Measurements from ENCODE around the gene SIN3A. TPM values are rescaled to one million over a fixed set of nuclear protein-coding genes. Genes with fewer than 3 reads are reported as not detected.
"Not testable (repeated sequence)": the region's sequence is repeated elsewhere in the genome, so short reads cannot be mapped to it uniquely, and the experiment has no call there.

The SIN3A gene
- total and polyA plus RNA-seq, 5 donors from 2014 or later = 13.6 to 123 (median 15.0) TPM

GRCh38 chr15:75403892-75404291 is 47.6 kb downstream of the SIN3A start:
- DNase-seq (peak in 1 of 3 donors; percentile 6), ATAC-seq (ENCODE audit: low read depth in 2 of 2) (no peak)
- H3K27me3 Mint-ChIP-seq = no peaks in the 10 kb centered on the region
- H3K36me3 ChIP-seq (ENCODE audit: control insufficient read depth, insufficient read depth, low read length) = peaks cover 86% of the 10 kb centered on the region
- H3K4me1 ChIP-seq (ENCODE audit: control insufficient read depth, insufficient read depth, low read length, poor library complexity, severe bottlenecking) = no peaks in the 10 kb centered on the region
- H3K27ac ChIP-seq (ENCODE audit: insufficient read depth, low read length, poor library complexity, severe bottlenecking) = no peak overlapping the region
- H3K4me3 Mint-ChIP-seq = no peak overlapping the region
- no peak overlapping the region for H3K27ac Mint-ChIP-seq
- peaks cover 44% of the 10 kb centered on the region for H3K36me3 Mint-ChIP-seq
- H3K4me3 ChIP-seq (ENCODE audit: low read depth, low read length) = no peak overlapping the region
- no peaks in the 10 kb centered on the region for H3K9me3 ChIP-seq (ENCODE audit: control insufficient read depth in 2 of 2, low read length in 2 of 2)
- H3K4me1 Mint-ChIP-seq = peaks cover 0 to 15% (median 11%) of the 10 kb centered on the region in 4 donors
- H3K9me3 Mint-ChIP-seq = peaks cover 0 to 1% (median 0%) of the 10 kb centered on the region in 7 donors
- H3K27me3 ChIP-seq (ENCODE audit: control insufficient read depth, insufficient read depth, low read length) = no peaks in the 10 kb centered on the region

DNA sequence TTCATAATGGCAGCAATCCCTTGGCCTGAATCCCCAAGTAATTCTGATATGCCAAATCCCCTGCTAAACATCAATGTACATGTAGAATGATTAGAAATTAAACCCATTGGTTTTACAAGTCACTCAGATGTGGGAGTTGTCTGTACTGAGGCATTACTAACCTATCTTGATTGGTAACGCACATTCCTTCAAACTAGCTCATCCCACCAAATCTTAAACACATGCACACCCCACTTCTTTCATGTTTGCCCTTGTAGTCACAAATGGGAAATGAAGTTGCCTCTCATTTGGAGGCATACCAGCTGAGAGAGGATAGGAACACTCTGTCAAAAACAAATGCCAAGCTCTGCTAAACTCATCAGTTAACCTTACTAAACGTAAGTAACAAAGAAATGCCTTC is 54.0 kb downstream of the SIN3A start:
- H3K36me3 Mint-ChIP-seq = peaks cover 42% of the 10 kb centered on the region
- H3K9me3 ChIP-seq (ENCODE audit: control insufficient read depth in 2 of 2, low read length in 2 of 2) = no peaks in the 10 kb centered on the region
- no peak overlapping the region for H3K4me3 ChIP-seq (ENCODE audit: low read depth, low read length)
- no peaks in the 10 kb centered on the region for H3K9me3 Mint-ChIP-seq
- H3K36me3 ChIP-seq (ENCODE audit: control insufficient read depth, insufficient read depth, low read length) = peaks cover 92% of the 10 kb centered on the region
- H3K27me3 Mint-ChIP-seq = no peaks in the 10 kb centered on the region
- DNase-seq (no peak), ATAC-seq (ENCODE audit: low read depth in 2 of 2) (no peak)
- H3K27ac Mint-ChIP-seq = no peak overlapping the region
- peaks cover 12 to 24% (median 15%) of the 10 kb centered on the region in 4 donors for H3K4me1 Mint-ChIP-seq
- no peaks in the 10 kb centered on the region for H3K27me3 ChIP-seq (ENCODE audit: control insufficient read depth, insufficient read depth, low read length)
- no peak overlapping the region for H3K27ac ChIP-seq (ENCODE audit: insufficient read depth, low read length, poor library complexity, severe bottlenecking)
- H3K4me1 ChIP-seq (ENCODE audit: control insufficient read depth, insufficient read depth, low read length, poor library complexity, severe bottlenecking) = no peaks in the 10 kb centered on the region
- H3K4me3 Mint-ChIP-seq = no peak overlapping the region

GRCh38 chr15:75389791-75390382 is 61.6 kb downstream of the SIN3A start:
- H3K27me3 Mint-ChIP-seq = no peaks in the 10 kb centered on the region
- peak overlapping the region in 2 of 3 donors; percentile 36 to 75 for H3K27ac Mint-ChIP-seq
- H3K36me3 Mint-ChIP-seq = peaks cover 35% of the 10 kb centered on the region
- Histone ChIP-seq H3K27me3 (ENCODE audit: control insufficient read depth, insufficient read depth, low read length) (no peaks in the 10 kb centered on the region), H3K27ac (ENCODE audit: insufficient read depth, low read length, poor library complexity, severe bottlenecking) (no peak overlapping the region), H3K9me3 (ENCODE audit: control insufficient read depth in 2 of 2, low read length in 2 of 2) (no peaks in the 10 kb centered on the region), H3K4me3 (ENCODE audit: low read depth, low read length) (no peak overlapping the region), H3K36me3 (ENCODE audit: control insufficient read depth, insufficient read depth, low read length) (peaks cover 97% of the 10 kb centered on the region), H3K4me1 (ENCODE audit: control insufficient read depth, insufficient read depth, low read length, poor library complexity, severe bottlenecking) (no peaks in the 10 kb centered on the region)
- H3K4me3 Mint-ChIP-seq = no peak overlapping the region
- H3K4me1 Mint-ChIP-seq = peaks cover 4 to 12% (median 7%) of the 10 kb centered on the region in 4 donors
- ATAC-seq (ENCODE audit: low read depth in 2 of 2) (no peak), DNase-seq (no peak)
- no peaks in the 10 kb centered on the region for H3K9me3 Mint-ChIP-seq

DNA sequence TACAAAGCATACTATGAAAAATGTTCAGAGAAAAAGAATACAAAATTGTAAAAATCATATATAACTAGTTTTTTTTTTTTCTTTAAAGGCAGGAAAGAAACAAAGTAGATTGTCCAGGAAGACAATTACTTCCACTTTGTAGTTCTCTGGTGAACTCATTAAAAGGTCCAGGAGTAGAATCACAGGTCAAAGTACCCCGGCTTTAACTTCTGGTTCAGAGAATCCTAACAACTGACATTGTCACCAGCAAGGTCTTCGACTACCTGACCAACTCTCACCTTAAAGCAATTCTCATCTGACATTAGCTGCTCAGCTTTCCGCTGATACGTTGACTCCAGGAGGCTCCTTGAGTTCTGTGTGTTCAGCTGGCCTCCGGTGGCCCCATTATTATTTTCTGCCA is 67.5 kb downstream of the SIN3A start:
- not testable (repeated sequence) for H3K27ac ChIP-seq (ENCODE audit: insufficient read depth, low read length, poor library complexity, severe bottlenecking); H3K9me3 ChIP-seq (ENCODE audit: control insufficient read depth in 2 of 2, low read length in 2 of 2); H3K9me3 Mint-ChIP-seq; ATAC-seq (ENCODE audit: low read depth in 2 of 2); H3K4me3 ChIP-seq (ENCODE audit: low read depth, low read length); H3K27me3 ChIP-seq (ENCODE audit: control insufficient read depth, insufficient read depth, low read length); H3K4me1 Mint-ChIP-seq; H3K4me1 ChIP-seq (ENCODE audit: control insufficient read depth, insufficient read depth, low read length, poor library complexity, severe bottlenecking); H3K27me3 Mint-ChIP-seq; H3K4me3 Mint-ChIP-seq; DNase-seq
- Mint-ChIP-seq H3K27ac (peak overlapping the region in 1 of 3 donors; percentile 9), H3K36me3 (peaks cover 30% of the 10 kb centered on the region)
- peaks cover 87% of the 10 kb centered on the region for H3K36me3 ChIP-seq (ENCODE audit: control insufficient read depth, insufficient read depth, low read length)

- Mint-ChIP-seq H3K36me3 (peaks cover 41% of the 10 kb centered on the region), H3K27ac (peak overlapping the region in 1 of 3 donors; percentile 29), H3K4me1 (peaks cover 0 to 5% (median 0%) of the 10 kb centered on the region in 4 donors), H3K27me3 (no peaks in the 10 kb centered on the region), H3K9me3 (no peaks in the 10 kb centered on the region), H3K4me3 (no peak overlapping the region)
- Histone ChIP-seq H3K4me3 (ENCODE audit: low read depth, low read length) (no peak overlapping the region), H3K4me1 (ENCODE audit: control insufficient read depth, insufficient read depth, low read length, poor library complexity, severe bottlenecking) (no peaks in the 10 kb centered on the region), H3K9me3 (ENCODE audit: control insufficient read depth in 2 of 2, low read length in 2 of 2) (no peaks in the 10 kb centered on the region), H3K36me3 (ENCODE audit: control insufficient read depth, insufficient read depth, low read length) (peaks cover 82% of the 10 kb centered on the region), H3K27me3 (ENCODE audit: control insufficient read depth, insufficient read depth, low read length) (no peaks in the 10 kb centered on the region), H3K27ac (ENCODE audit: insufficient read depth, low read length, poor library complexity, severe bottlenecking) (no peak overlapping the region)
- ATAC-seq (ENCODE audit: low read depth in 2 of 2) (no peak), DNase-seq (no peak)
Measured at GRCh38 chr15:75380773-75381172, 70.7 kb downstream of the SIN3A start.

- peaks cover 58% of the 10 kb centered on the region for H3K36me3 ChIP-seq (ENCODE audit: control insufficient read depth, insufficient read depth, low read length)
Measured at GRCh38 chr15:75371901-75372688, 79.4 kb downstream of the SIN3A start.

GRCh38 chr15:75371486-75371885 is 80.0 kb downstream of the SIN3A start:
- no peak overlapping the region for H3K27ac Mint-ChIP-seq
- ATAC-seq (ENCODE audit: low read depth in 2 of 2) = no peak
- peaks cover 59% of the 10 kb centered on the region for H3K36me3 ChIP-seq (ENCODE audit: control insufficient read depth, insufficient read depth, low read length)
- H3K27me3 ChIP-seq (ENCODE audit: control insufficient read depth, insufficient read depth, low read length) = no peaks in the 10 kb centered on the region
- no peak overlapping the region for H3K27ac ChIP-seq (ENCODE audit: insufficient read depth, low read length, poor library complexity, severe bottlenecking)
- H3K36me3 Mint-ChIP-seq = peaks cover 19% of the 10 kb centered on the region
- no peak overlapping the region for H3K4me3 ChIP-seq (ENCODE audit: low read depth, low read length)
- H3K9me3 ChIP-seq (ENCODE audit: control insufficient read depth in 2 of 2, low read length in 2 of 2) = no peaks in the 10 kb centered on the region
- peaks cover 9 to 31% (median 26%) of the 10 kb centered on the region in 4 donors for H3K4me1 Mint-ChIP-seq
- no peak for DNase-seq
- H3K4me3 Mint-ChIP-seq = no peak overlapping the region
- peaks cover 22% of the 10 kb centered on the region for H3K4me1 ChIP-seq (ENCODE audit: control insufficient read depth, insufficient read depth, low read length, poor library complexity, severe bottlenecking)
- no peaks in the 10 kb centered on the region for H3K9me3 Mint-ChIP-seq
- H3K27me3 Mint-ChIP-seq = no peaks in the 10 kb centered on the region

More at GRCh38 chr15:75371901-75372688, 79.4 kb downstream of the SIN3A start:
- peaks cover 17% of the 10 kb centered on the region for H3K4me1 ChIP-seq (ENCODE audit: control insufficient read depth, insufficient read depth, low read length, poor library complexity, severe bottlenecking)
- no peaks in the 10 kb centered on the region for H3K9me3 ChIP-seq (ENCODE audit: control insufficient read depth in 2 of 2, low read length in 2 of 2)
- H3K27me3 ChIP-seq (ENCODE audit: control insufficient read depth, insufficient read depth, low read length) = no peaks in the 10 kb centered on the region
- H3K27ac ChIP-seq (ENCODE audit: insufficient read depth, low read length, poor library complexity, severe bottlenecking) = no peak overlapping the region
- Mint-ChIP-seq H3K9me3 (no peaks in the 10 kb centered on the region), H3K4me3 (no peak overlapping the region), H3K4me1 (peaks cover 9 to 31% (median 22%) of the 10 kb centered on the region in 4 donors), H3K27me3 (no peaks in the 10 kb centered on the region), H3K27ac (no peak overlapping the region), H3K36me3 (peaks cover 22% of the 10 kb centered on the region)
- no peak overlapping the region for H3K4me3 ChIP-seq (ENCODE audit: low read depth, low read length)
- no peak for DNase-seq
- no peak for ATAC-seq (ENCODE audit: low read depth in 2 of 2)

Data from CD4-positive, CD25-positive, alpha-beta regulatory T cell (primary cell).